ENCODE data around the gene GPX5.

DNA sequence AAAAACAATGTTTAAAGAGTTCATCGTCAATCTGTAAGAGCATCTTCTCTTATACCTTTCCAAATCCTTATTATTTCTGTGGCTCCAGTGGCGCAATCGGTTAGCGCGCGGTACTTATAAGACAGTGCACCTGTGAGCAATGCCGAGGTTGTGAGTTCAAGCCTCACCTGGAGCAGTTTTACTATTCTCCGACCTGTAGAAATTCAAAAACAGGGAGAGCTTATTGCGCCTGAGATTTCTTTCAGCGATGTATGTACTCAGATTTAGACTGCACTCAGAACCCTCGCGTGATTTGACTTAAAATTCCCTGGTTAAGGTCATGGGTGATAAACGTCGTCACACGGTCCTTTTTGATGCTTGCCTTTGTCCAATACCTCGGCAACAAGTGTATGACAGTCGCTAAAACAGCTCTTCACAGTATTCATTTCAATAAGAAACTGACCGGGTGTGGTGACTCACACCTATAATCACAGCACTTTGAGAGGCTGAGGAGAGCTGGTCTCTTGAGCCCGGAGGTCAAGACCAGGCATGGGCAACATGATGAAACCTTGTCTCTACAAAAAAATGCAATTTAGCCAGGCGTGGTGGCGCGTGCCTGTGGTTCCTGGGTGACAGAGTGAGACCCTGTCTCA, 11.9 kb downstream of the GPX5 start:
- TF ChIP-seq POLR2AphosphoS5 (IDR thresholded peaks at IDR 0.05; ENCODE audit: low read depth, low read length) (no peak), POLR2A (IDR thresholded peaks at IDR 0.05; ENCODE audit: low read depth, low read length) (no peak), TAF1 (IDR thresholded peaks at IDR 0.05; ENCODE audit: low read depth, low read length) (no peak), SPI1 (IDR thresholded peaks at IDR 0.05; ENCODE audit: low read depth, low read length) (no peak), POU2F2 (IDR thresholded peaks at IDR 0.05; ENCODE audit: low read depth, low read length) (no peak), PAX5 (IDR thresholded peaks at IDR 0.05; ENCODE audit: insufficient read depth, low read length, severe bottlenecking) (no peak)
